ENCODE results near the gene SPRR2F. TPM values are rescaled to one million over a fixed set of nuclear protein-coding genes. Genes with fewer than 3 reads are reported as not detected.
"Not testable (repeated sequence)": the region's sequence is repeated elsewhere in the genome, so short reads cannot be mapped to it uniquely, and the experiment has no call there.

The SPRR2F gene
- total RNA-seq, 2 donors from 2014 or later: not detected

DNA sequence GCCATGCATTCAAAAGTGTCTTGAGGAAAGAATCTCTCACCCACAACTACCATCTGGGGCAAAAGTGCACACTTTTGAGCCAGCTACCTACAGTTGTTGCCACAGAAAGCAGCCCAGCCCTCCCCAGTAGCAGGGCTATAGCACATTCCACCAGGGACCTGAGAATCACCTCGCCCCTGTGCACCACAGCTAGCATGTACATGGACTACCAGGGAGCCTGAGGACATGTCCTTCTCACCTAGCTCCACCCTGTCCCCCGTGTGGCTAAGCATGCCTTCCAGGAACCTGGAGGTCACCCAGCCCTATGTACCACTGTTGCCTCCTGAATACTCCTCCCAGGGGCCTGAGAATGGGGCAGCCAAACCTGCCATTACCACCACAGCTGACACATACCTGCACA is 20.4 kb upstream of the SPRR2F start:
- Mint-ChIP-seq H3K4me3 (no peak overlapping the region), H3K36me3 (ENCODE audit: low read depth) (no peaks in the 10 kb centered on the region), H3K27ac (no peak overlapping the region), H3K27me3 (ENCODE audit: insufficient read depth) (no peaks in the 10 kb centered on the region), H3K4me1 (peaks cover 3% of the 10 kb centered on the region), H3K9me3 (no peaks in the 10 kb centered on the region)
- H3K4me1 ChIP-seq (ENCODE audit: control insufficient read depth, insufficient read depth, low read length): no peaks in the 10 kb centered on the region
- H3K27ac ChIP-seq (ENCODE audit: low read depth, low read length): no peak overlapping the region
- DNase-seq: no peak
- no peaks in the 10 kb centered on the region for H3K36me3 ChIP-seq (ENCODE audit: control insufficient read depth, insufficient read depth, low read length)
- H3K9me3 ChIP-seq (ENCODE audit: control insufficient read depth, low read length): peaks cover 5% of the 10 kb centered on the region
- 87 to 100% methylated on average over 1 to 2 of the region's 2 CpGs for WGBS, 2 experiments (ENCODE audit: insufficient coverage in 1 of 2, insufficient read length in 1 of 2)
- no peak overlapping the region for H3K4me3 ChIP-seq (ENCODE audit: low read length)
- TF ChIP-seq, protein P1, sequence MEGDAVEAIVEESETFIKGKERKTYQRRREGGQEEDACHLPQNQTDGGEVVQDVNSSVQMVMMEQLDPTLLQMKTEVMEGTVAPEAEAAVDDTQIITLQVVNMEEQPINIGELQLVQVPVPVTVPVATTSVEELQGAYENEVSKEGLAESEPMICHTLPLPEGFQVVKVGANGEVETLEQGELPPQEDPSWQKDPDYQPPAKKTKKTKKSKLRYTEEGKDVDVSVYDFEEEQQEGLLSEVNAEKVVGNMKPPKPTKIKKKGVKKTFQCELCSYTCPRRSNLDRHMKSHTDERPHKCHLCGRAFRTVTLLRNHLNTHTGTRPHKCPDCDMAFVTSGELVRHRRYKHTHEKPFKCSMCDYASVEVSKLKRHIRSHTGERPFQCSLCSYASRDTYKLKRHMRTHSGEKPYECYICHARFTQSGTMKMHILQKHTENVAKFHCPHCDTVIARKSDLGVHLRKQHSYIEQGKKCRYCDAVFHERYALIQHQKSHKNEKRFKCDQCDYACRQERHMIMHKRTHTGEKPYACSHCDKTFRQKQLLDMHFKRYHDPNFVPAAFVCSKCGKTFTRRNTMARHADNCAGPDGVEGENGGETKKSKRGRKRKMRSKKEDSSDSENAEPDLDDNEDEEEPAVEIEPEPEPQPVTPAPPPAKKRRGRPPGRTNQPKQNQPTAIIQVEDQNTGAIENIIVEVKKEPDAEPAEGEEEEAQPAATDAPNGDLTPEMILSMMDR (conservative IDR thresholded peaks at IDR 0.05): no peak
- no peak overlapping the region for H3K9ac ChIP-seq (ENCODE audit: extremely low read depth, low read length, poor library complexity, severe bottlenecking)
- H3K27me3 ChIP-seq (ENCODE audit: control insufficient read depth, insufficient read depth, low read length, poor library complexity, severe bottlenecking): no peaks in the 10 kb centered on the region

DNA sequence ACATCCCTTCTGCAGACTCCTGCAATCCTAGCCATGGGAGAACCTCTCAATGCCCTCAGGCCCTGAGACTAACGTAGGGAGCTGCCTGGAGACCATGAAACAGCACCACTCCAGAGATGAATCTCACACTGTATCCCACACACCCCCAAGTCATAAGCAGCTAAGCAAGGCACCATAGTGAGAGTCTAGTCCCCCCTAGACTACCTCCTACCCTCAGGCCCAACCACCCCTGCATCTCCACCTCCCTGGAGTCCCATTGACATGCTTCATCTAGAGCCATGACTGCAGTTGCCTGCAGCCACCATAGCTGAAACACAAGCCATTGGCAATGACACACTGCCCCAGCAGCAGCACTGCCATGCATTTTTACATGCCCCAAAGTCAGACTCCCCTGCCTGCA is 20.0 kb upstream of the SPRR2F start:
- H3K36me3 ChIP-seq (ENCODE audit: control insufficient read depth, insufficient read depth, low read length): no peaks in the 10 kb centered on the region
- DNase-seq: no peak

DNA sequence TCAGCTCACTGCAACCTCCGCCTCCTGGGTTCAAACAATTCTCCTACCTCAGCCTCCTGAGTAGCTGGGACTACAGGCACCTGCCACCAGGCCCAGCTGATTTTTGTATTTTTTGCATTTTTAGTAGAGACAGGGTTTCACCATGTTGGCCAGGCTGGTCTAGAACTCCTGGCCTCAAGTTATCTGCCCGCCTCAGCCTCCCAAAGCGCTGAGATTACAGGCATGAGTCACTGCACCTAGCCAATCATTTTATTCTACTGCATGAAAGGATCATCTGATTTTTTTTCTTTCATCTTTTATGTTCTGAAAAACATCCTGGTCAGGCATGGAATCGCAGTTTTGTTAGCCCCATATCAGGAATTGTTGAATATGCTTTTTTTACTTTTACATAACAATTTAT is 15.4 kb upstream of the SPRR2F start:
- H3K9me3 ChIP-seq (ENCODE audit: control insufficient read depth, low read length): peaks cover 36% of the 10 kb centered on the region
- not testable (repeated sequence) for H3K27ac ChIP-seq (ENCODE audit: low read depth, low read length); H3K4me1 ChIP-seq (ENCODE audit: control insufficient read depth, insufficient read depth, low read length); H3K4me1 Mint-ChIP-seq; H3K27me3 Mint-ChIP-seq (ENCODE audit: insufficient read depth); DNase-seq; H3K4me3 Mint-ChIP-seq; H3K4me3 ChIP-seq (ENCODE audit: low read length); H3K36me3 ChIP-seq (ENCODE audit: control insufficient read depth, insufficient read depth, low read length); H3K27ac Mint-ChIP-seq; H3K27me3 ChIP-seq (ENCODE audit: control insufficient read depth, insufficient read depth, low read length, poor library complexity, severe bottlenecking); H3K9ac ChIP-seq (ENCODE audit: extremely low read depth, low read length, poor library complexity, severe bottlenecking)
- H3K36me3 Mint-ChIP-seq (ENCODE audit: low read depth): peaks cover 17% of the 10 kb centered on the region
- H3K9me3 Mint-ChIP-seq: peaks cover 26% of the 10 kb centered on the region
- WGBS, 2 experiments (ENCODE audit: insufficient coverage in 1 of 2, insufficient read length in 1 of 2): 88 to 94% methylated on average over 2 to 4 of the region's 4 CpGs

More for the DNA sequence above, 20.0 kb upstream of the SPRR2F start:
- Mint-ChIP-seq H3K4me3 (no peak overlapping the region), H3K27me3 (ENCODE audit: insufficient read depth) (no peaks in the 10 kb centered on the region), H3K36me3 (ENCODE audit: low read depth) (no peaks in the 10 kb centered on the region), H3K9me3 (no peaks in the 10 kb centered on the region), H3K4me1 (peaks cover 3% of the 10 kb centered on the region), H3K27ac (no peak overlapping the region)
- Histone ChIP-seq H3K4me1 (ENCODE audit: control insufficient read depth, insufficient read depth, low read length) (no peaks in the 10 kb centered on the region), H3K9ac (ENCODE audit: extremely low read depth, low read length, poor library complexity, severe bottlenecking) (no peak overlapping the region), H3K27me3 (ENCODE audit: control insufficient read depth, insufficient read depth, low read length, poor library complexity, severe bottlenecking) (no peaks in the 10 kb centered on the region), H3K9me3 (ENCODE audit: control insufficient read depth, low read length) (peaks cover 5% of the 10 kb centered on the region), H3K4me3 (ENCODE audit: low read length) (no peak overlapping the region), H3K27ac (ENCODE audit: low read depth, low read length) (no peak overlapping the region)
- TF ChIP-seq, protein P1 (conservative IDR thresholded peaks at IDR 0.05): no peak
- 93% methylated on average over 1 of the region's 1 CpG; no CpG with 5 or more reads in 1 of the 2 experiments for WGBS, 2 experiments (ENCODE audit: insufficient coverage in 1 of 2, insufficient read length in 1 of 2)

DNA sequence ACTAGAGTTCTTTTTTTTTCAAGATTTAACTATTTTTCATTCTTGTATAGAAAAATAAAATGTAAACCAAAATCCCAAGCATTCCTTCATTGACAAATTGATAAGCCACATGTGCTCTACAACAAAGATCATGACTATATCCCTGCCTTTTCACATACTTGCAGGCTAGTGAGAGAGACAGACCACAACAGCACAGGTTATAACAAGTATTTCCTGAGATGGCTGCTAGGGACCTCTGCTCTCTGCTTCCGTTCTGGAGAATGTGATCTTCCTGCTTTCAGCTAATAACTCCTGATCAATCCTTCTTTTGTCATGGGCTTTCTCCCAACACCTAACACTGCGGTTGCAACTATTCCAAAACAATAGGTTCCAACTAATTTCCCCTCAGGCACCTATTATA is 14.0 kb upstream of the SPRR2F start:
- no peaks in the 10 kb centered on the region for H3K4me1 ChIP-seq (ENCODE audit: control insufficient read depth, insufficient read depth, low read length)
- H3K36me3 ChIP-seq (ENCODE audit: control insufficient read depth, insufficient read depth, low read length): no peaks in the 10 kb centered on the region
- H3K9me3 ChIP-seq (ENCODE audit: control insufficient read depth, low read length): peaks cover 42% of the 10 kb centered on the region
- TF ChIP-seq, protein P1 (conservative IDR thresholded peaks at IDR 0.05): no peak
- Mint-ChIP-seq H3K4me3 (no peak overlapping the region), H3K27ac (no peak overlapping the region), H3K27me3 (ENCODE audit: insufficient read depth) (no peaks in the 10 kb centered on the region), H3K36me3 (ENCODE audit: low read depth) (peaks cover 19% of the 10 kb centered on the region), H3K4me1 (peaks cover 5% of the 10 kb centered on the region), H3K9me3 (peaks cover 34% of the 10 kb centered on the region)
- no peak overlapping the region for H3K27ac ChIP-seq (ENCODE audit: low read depth, low read length)
- H3K9ac ChIP-seq (ENCODE audit: extremely low read depth, low read length, poor library complexity, severe bottlenecking): no peak overlapping the region
- no peaks in the 10 kb centered on the region for H3K27me3 ChIP-seq (ENCODE audit: control insufficient read depth, insufficient read depth, low read length, poor library complexity, severe bottlenecking)
- no peak for DNase-seq
- 79 to 100% methylated on average over 2 of the region's 2 CpGs for whole genome bisulfite sequencing, 2 experiments (ENCODE audit: insufficient coverage in 1 of 2, insufficient read length in 1 of 2)
- H3K4me3 ChIP-seq (ENCODE audit: low read length): no peak overlapping the region

Data from endodermal cell (in vitro differentiated cells).